Astrocyte (in vitro differentiated cells and primary cell): ENCODE data around the gene UBE2E2.

Source experiments
- EZH2 ChIP-seq: IDR thresholded peaks from 2 replicates; pipeline ENCODE4 v1.6.1; 2012; ENCODE audit warnings: mild to moderate bottlenecking, low read length, inconsistent platforms; ENCODE audit not compliant: insufficient read depth
- TF ChIP-seq, protein P1 (sequence below): IDR thresholded peaks from 2 replicates; pipeline ENCODE4 v1.5.1; 2011; ENCODE audit warnings: low read depth, mild to moderate bottlenecking, inconsistent platforms, low read length, moderate library complexity; ENCODE audit not compliant: insufficient read depth

- TF ChIP-seq, protein P1, sequence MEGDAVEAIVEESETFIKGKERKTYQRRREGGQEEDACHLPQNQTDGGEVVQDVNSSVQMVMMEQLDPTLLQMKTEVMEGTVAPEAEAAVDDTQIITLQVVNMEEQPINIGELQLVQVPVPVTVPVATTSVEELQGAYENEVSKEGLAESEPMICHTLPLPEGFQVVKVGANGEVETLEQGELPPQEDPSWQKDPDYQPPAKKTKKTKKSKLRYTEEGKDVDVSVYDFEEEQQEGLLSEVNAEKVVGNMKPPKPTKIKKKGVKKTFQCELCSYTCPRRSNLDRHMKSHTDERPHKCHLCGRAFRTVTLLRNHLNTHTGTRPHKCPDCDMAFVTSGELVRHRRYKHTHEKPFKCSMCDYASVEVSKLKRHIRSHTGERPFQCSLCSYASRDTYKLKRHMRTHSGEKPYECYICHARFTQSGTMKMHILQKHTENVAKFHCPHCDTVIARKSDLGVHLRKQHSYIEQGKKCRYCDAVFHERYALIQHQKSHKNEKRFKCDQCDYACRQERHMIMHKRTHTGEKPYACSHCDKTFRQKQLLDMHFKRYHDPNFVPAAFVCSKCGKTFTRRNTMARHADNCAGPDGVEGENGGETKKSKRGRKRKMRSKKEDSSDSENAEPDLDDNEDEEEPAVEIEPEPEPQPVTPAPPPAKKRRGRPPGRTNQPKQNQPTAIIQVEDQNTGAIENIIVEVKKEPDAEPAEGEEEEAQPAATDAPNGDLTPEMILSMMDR = no peak
- no peak for TF ChIP-seq EZH2
Observed at GRCh38 chr3:23496165-23496564, 293.0 kb downstream of the UBE2E2 start.
